GM12874 (cell line): Measurements from ENCODE around the gene HPS4.

Experiments
- CTCF ChIP-seq: IDR thresholded peaks from 2 replicates; pipeline ENCODE4 v1.5.1; 2011; ENCODE audit warnings: low read depth, mild to moderate bottlenecking, control low read depth, low read length, moderate library complexity; ENCODE audit not compliant: insufficient read depth

HPS4 gene

GRCh38 chr22:26414347-26414746 is 69.2 kb downstream of the HPS4 start:
- TF ChIP-seq CTCF: no peak

GRCh38 chr22:26410386-26410785 is 73.2 kb downstream of the HPS4 start:
- TF ChIP-seq CTCF: no peak

GRCh38 chr22:26409719-26410335 is 73.8 kb downstream of the HPS4 start:
- no peak for TF ChIP-seq CTCF

- TF ChIP-seq CTCF: no peak
Observed at GRCh38 chr22:26406118-26406517, 77.5 kb downstream of the HPS4 start.

GRCh38 chr22:26404851-26405421 is 78.6 kb downstream of the HPS4 start:
- no peak for TF ChIP-seq CTCF

- no peak for TF ChIP-seq CTCF
Observed at GRCh38 chr22:26401726-26402125, 81.9 kb downstream of the HPS4 start.
